Esophagus muscularis mucosa (tissue), 4 donors: Measurements from ENCODE around the gene IFITM2. TPM values are rescaled to one million over a fixed set of nuclear protein-coding genes. Genes with fewer than 3 reads are reported as not detected.

ENCODE experiments used
- DNase-seq: peaks from one replicate; pipeline ENCODE4 v3.0.0-alpha.2; 2017; ENCODE audit errors: extremely low spot score
- H3K27ac ChIP-seq, 4 donors: fragments of 200-600 bp; sonication (generic); replicated peaks in 1 of 4; 1 replicate in 3 of 4; 2 replicates in 1 of 4; pipeline ENCODE4 v1.5.1; 2016 to 2019; ENCODE audit warnings: mild to moderate bottlenecking in 1 of 4
- H3K27me3 ChIP-seq, 4 donors: fragments of 200-600 bp; sonication (generic); one replicate each; pipeline versions ENCODE4 v1.5.1 to v1.6.0; 2016 to 2019
- H3K36me3 ChIP-seq, 4 donors: fragments of 200-600 bp; sonication (generic); one replicate each; pipeline ENCODE4 v1.5.1; 2016 to 2019
- H3K4me1 ChIP-seq, 4 donors: fragments of 200-600 bp; sonication (generic); one replicate each; pipeline ENCODE4 v1.5.1; 2016 to 2019
- H3K4me3 ChIP-seq, 4 donors: fragments of 200-600 bp; sonication (generic); 1 replicate in 2 of 4; 2 replicates in 2 of 4; pipeline ENCODE4 v1.5.1; 2016 to 2019; ENCODE audit warnings: mild to moderate bottlenecking in 4 of 4, moderate library complexity in 1 of 4
- H3K9me3 ChIP-seq, 4 donors: fragments of 200-600 bp; sonication (generic); 1 replicate in 3 of 4; 2 replicates in 1 of 4; pipeline ENCODE4 v1.5.1; 2016 to 2019
- CTCF ChIP-seq, 3 experiments: fragments of 200-600 bp in 2 of 3; fragments of 450-650 bp in 1 of 3; sonication (generic) in 2 of 3; IDR thresholded peaks; one replicate each; pipeline ENCODE4 v1.5.1; 2017 to 2019; ENCODE audit warnings: antibody characterized with exemption in 3 of 3, mild to moderate bottlenecking in 2 of 3, moderate library complexity in 1 of 3
- EP300 ChIP-seq: sonication (generic); formaldehyde crosslinking; IDR thresholded peaks from one replicate; pipeline ENCODE4 v1.6.1; 2017; ENCODE audit warnings: antibody characterized with exemption
- POLR2A ChIP-seq: fragments of 450-650 bp; IDR thresholded peaks from one replicate; pipeline ENCODE4 v1.6.1; 2017; ENCODE audit warnings: antibody characterized with exemption, moderate library complexity, mild to moderate bottlenecking, low read depth
- POLR2AphosphoS5 ChIP-seq, 2 donors: sonication (generic); formaldehyde crosslinking; IDR thresholded peaks; one replicate each; pipeline ENCODE4 v1.6.1; 2017; ENCODE audit warnings: antibody characterized with exemption in 2 of 2
- WGBS: methylation state at CpG from one replicate; pipeline ENCODE4 v1.1.5; 2018; 5-methylcytosine and 5-hydroxymethylcytosine counted together
- intact Hi-C: fragments of 100-400 bp; cut with DNase I; formaldehyde crosslinking; loops from one replicate; pipeline ENCODE4 v1.15.1; 2023
- total RNA-seq, 4 donors: library from RNA; depleted of rRNA; stranded (reverse); fragments of >200 nt; gene quantifications; one replicate each; pipeline versions ENCODE4 v1.1.0 to v1.2.1, GENCODE V29; 2016

Gene IFITM2
- total RNA-seq, 4 donors from 2014 or later = 92.2 to 235 (median 194) TPM

- H3K27me3 ChIP-seq = peaks cover 0 to 44% (median 3%) of the 10 kb centered on the region in 4 donors
- intact Hi-C loops = no loop called here
- H3K9me3 ChIP-seq = no peaks in the 10 kb centered on the region
- peaks cover 0 to 13% (median 5%) of the 10 kb centered on the region in 4 donors for H3K36me3 ChIP-seq
- no peak for DNase-seq
- peak overlapping the region; percentile 80 to 93 (median 82) for H3K4me3 ChIP-seq
- WGBS = 35% methylated on average over 39 of the region's 41 CpGs
- peaks cover 8 to 30% (median 28%) of the 10 kb centered on the region in 4 donors for H3K4me1 ChIP-seq
- H3K27ac ChIP-seq = peak overlapping the region in 2 of 4 donors; percentile 70 to 78
- no peak for TF ChIP-seq EP300
- no peak for TF ChIP-seq POLR2AphosphoS5 (IDR thresholded peaks at IDR 0.05)
- no peak for TF ChIP-seq POLR2A
- no peak for TF ChIP-seq CTCF (IDR thresholded peaks at IDR 0.05)
Measured at GRCh38 chr11:287821-288477, 19.7 kb upstream of the IFITM2 start.

DNA sequence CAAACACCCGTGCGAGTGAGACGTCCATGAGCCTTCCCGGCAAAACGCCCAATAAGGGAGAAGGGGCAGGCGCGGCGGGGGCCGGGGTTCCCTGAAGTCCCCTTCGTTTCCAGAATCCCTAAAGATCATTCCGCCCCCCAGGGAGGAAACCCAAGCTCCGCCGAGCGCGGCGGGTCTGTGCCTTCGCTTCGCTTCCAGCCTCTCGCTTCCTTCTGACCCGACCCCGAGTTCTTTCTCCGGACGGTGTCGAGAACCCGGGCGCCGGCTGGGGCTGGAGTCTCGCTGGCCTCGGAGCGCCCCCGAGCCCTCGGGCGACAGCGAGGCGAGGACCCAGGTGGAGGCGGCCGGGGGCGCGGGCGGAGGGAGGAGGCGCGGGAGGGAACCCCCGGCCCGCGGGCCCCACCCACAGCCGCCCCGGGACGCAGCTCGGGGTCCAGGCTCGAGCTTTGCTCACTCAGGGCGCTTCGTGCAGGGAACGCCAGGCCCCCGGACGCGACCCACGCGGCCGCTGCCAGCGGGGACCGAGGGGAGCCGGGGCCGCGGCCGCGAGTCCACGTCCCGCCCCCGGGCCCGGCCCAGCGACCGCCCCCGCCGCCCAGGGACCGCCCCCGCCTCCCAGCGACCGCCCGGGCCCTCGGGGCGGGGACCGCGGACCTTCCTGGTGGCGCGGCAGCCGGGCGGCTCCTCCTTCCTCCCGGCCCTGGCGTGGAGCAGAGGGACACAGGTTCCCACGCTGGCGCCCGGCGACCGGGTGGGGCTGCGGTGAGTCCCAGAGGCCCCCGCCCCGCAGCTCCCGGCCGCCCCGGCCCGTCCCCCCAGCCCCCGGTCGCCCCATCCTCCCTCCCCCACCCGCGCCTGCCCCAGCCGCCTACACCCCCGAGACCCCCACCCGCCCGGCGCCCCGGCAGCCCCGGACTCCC lies 18.9 kb upstream of the IFITM2 start, which contains the start of gene PGGHG:
Gene PGGHG (plus strand): TSS at position 649 of the 920 bp plus-strand sequence. CDS start 691 bp downstream, outside the sequence.
- H3K36me3 ChIP-seq = peaks cover 0 to 19% (median 9%) of the 10 kb centered on the region in 4 donors
- peak within 1 kb of the TSS; percentile 80 to 93 (median 82) for H3K4me3 ChIP-seq
- intact Hi-C loops = no loop called here
- peaks cover 0 to 37% (median 2%) of the 10 kb centered on the region in 4 donors for H3K27me3 ChIP-seq
- peak within 1 kb of the TSS; percentile 70 to 78 (median 72) for H3K27ac ChIP-seq
- TF ChIP-seq POLR2AphosphoS5 (IDR thresholded peaks at IDR 0.05) (peak; percentile 27 to 55), CTCF (IDR thresholded peaks at IDR 0.05) (no peak), POLR2A (no peak), EP300 (no peak)
- no peak for DNase-seq
- 1% methylated on average over 30 of the region's 112 CpGs for WGBS
- no peaks in the 10 kb centered on the region for H3K9me3 ChIP-seq
- peaks cover 8 to 30% (median 28%) of the 10 kb centered on the region in 4 donors for H3K4me1 ChIP-seq

DNA sequence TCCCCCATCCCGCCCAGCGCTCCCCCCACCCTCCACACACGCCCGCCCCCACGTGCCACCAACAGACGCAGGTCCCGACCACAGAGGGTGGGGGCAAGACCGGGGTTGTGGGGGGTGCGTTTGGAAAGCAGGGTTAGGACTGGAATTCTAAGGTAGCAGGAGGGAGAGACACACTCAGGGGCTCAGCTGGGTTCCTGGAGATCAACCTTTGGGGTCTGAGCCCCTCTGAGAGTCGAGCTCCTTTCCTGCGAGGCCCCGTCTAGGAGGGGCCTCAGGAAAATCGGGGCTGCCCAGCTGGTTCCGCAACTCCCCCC lies 18.3 kb upstream of the IFITM2 start:
- intact Hi-C loops = no loop called here
- Histone ChIP-seq H3K4me1 (peaks cover 8 to 30% (median 28%) of the 10 kb centered on the region in 4 donors), H3K36me3 (peaks cover 0 to 25% (median 14%) of the 10 kb centered on the region in 4 donors), H3K4me3 (peak overlapping the region; percentile 80 to 93 (median 82)), H3K27ac (peak overlapping the region; percentile 70 to 78 (median 72)), H3K9me3 (no peaks in the 10 kb centered on the region), H3K27me3 (peaks cover 0 to 31% (median 0%) of the 10 kb centered on the region in 4 donors)
- 48% methylated on average over 7 of the region's 14 CpGs for WGBS
- no peak for TF ChIP-seq POLR2A
- no peak for TF ChIP-seq POLR2AphosphoS5 (IDR thresholded peaks at IDR 0.05)
- TF ChIP-seq EP300 = no peak
- no peak for DNase-seq

- no peak for DNase-seq
- peaks cover 0 to 25% (median 0%) of the 10 kb centered on the region in 4 donors for H3K27me3 ChIP-seq
- H3K9me3 ChIP-seq = no peaks in the 10 kb centered on the region
- H3K4me3 ChIP-seq = peak overlapping the region; percentile 80 to 93 (median 82)
- intact Hi-C loops = no loop called here
- peaks cover 0 to 31% (median 17%) of the 10 kb centered on the region in 4 donors for H3K36me3 ChIP-seq
- peak overlapping the region in 3 of 4 donors; percentile 70 to 78 (median 73) for H3K27ac ChIP-seq
- no peak for TF ChIP-seq POLR2AphosphoS5 (IDR thresholded peaks at IDR 0.05)
- TF ChIP-seq EP300 = no peak
- no peak for TF ChIP-seq POLR2A
- no peak for TF ChIP-seq CTCF (IDR thresholded peaks at IDR 0.05)
- 86% methylated on average over 38 of the region's 48 CpGs for WGBS
- H3K4me1 ChIP-seq = peaks cover 8 to 30% (median 28%) of the 10 kb centered on the region in 4 donors
Measured at GRCh38 chr11:289712-290620, 17.6 kb upstream of the IFITM2 start.
